PFSK-1 (cell line): ENCODE results near the gene ISG15. TPM values are rescaled to one million over a fixed set of nuclear protein-coding genes. Genes with fewer than 3 reads are reported as not detected.

Experiments used
- FOXP2 ChIP-seq: optimal IDR thresholded peaks from 2 replicates; pipeline ENCODE3; 2011; ENCODE audit warnings: borderline replicate concordance, control low read depth, inconsistent platforms; ENCODE audit not compliant: insufficient read depth; ENCODE audit errors: extremely low read length, extremely low read depth
- POLR2AphosphoS5 ChIP-seq: IDR thresholded peaks from 2 replicates; pipeline ENCODE4 v1.6.1; 2012; ENCODE audit warnings: low read depth, mild to moderate bottlenecking, control low read depth, low read length, moderate library complexity
- REST ChIP-seq, 2 experiments: IDR thresholded peaks; 2 replicates each; pipeline versions ENCODE4 v1.6.1 to v1.8.0; 2011 to 2012; ENCODE audit warnings: low read depth in 2 of 2, low read length in 2 of 2, control low read depth in 1 of 2, inconsistent platforms in 1 of 2, mild to moderate bottlenecking in 1 of 2, moderate library complexity in 1 of 2; ENCODE audit not compliant: insufficient read depth in 1 of 2
- SIN3A ChIP-seq: IDR thresholded peaks from 2 replicates; pipeline ENCODE4 v1.6.1; 2012; ENCODE audit warnings: mild to moderate bottlenecking, low read length, moderate library complexity, borderline replicate concordance; ENCODE audit not compliant: insufficient read depth
- TAF1 ChIP-seq: IDR thresholded peaks from 2 replicates; pipeline ENCODE4 v1.6.1; 2012; ENCODE audit warnings: low read length, control low read depth, borderline replicate concordance; ENCODE audit not compliant: insufficient read depth
- polyA plus RNA-seq: library from polyadenylated mRNA; unstranded; fragments of >200 nt; gene quantifications from one replicate; pipeline ENCODE4 v1.2.1, GENCODE V29; 2012; ENCODE audit warnings: low read depth, missing spikeins; ENCODE audit not compliant: insufficient read length

ISG15 gene
- polyA plus RNA-seq = 120 TPM

DNA sequence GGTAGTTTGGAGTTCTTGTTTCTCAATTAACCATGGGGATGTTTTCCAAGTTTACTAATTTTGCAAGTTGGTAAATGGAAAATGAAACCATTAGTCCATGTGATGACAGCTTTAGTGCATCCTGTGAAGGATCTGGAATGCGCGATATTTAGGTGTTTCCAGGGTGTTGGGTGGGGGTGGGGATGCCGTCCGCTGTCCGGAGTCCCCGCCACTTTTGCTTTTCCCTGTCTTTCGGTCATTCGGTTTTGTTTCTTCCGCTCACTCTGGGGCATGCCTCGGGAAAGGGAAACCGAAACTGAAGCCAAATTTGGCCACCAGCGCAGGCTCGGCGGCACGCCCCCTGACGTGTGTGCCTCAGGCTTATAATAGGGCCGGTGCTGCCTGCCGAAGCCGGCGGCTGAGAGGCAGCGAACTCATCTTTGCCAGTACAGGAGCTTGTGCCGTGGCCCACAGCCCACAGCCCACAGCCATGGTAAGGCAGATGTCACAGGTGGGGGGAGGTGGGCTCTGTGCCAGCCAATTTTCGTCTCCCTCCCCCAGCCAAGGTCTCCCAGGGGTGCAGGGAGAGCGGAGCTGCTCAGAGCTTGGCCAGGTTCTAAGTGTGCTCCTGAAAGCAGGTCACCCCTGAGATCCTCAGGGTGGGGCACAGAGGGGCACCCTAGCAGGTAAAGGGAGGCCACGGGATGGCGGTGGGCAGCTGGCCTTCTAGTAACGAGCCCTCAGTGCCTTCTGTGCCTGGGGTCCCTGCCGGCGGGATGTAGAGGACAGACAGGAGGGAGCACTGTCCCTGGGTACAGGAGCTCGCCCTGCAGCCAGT lies at the start of gene ISG15:
Gene ISG15 (plus strand): TSS at position 393 of the 817 bp plus-strand sequence. CDS start 77 bp downstream, at position 470.
- TF ChIP-seq TAF1 = 0 out of 2 replicates have a peak, but pooled peaks have one; percentile 33
- peak; percentile 64; the same call in 1 of the 2 replicates for TF ChIP-seq POLR2AphosphoS5
- peak; percentile 89; the same call in 1 of the 2 replicates for TF ChIP-seq SIN3A
- no peak for TF ChIP-seq REST (IDR thresholded peaks at IDR 0.05; ENCODE audit: insufficient read depth in 1 of 2, low read depth in 2 of 2, low read length in 2 of 2)

GRCh38 chr1:963746-964525 lies 49.4 kb upstream of the ISG15 start:
- TF ChIP-seq POLR2AphosphoS5 (no peak), SIN3A (no peak), FOXP2 (no peak), TAF1 (no peak), REST (IDR thresholded peaks at IDR 0.05; ENCODE audit: insufficient read depth in 1 of 2, low read depth in 2 of 2, low read length in 2 of 2) (no peak)

DNA sequence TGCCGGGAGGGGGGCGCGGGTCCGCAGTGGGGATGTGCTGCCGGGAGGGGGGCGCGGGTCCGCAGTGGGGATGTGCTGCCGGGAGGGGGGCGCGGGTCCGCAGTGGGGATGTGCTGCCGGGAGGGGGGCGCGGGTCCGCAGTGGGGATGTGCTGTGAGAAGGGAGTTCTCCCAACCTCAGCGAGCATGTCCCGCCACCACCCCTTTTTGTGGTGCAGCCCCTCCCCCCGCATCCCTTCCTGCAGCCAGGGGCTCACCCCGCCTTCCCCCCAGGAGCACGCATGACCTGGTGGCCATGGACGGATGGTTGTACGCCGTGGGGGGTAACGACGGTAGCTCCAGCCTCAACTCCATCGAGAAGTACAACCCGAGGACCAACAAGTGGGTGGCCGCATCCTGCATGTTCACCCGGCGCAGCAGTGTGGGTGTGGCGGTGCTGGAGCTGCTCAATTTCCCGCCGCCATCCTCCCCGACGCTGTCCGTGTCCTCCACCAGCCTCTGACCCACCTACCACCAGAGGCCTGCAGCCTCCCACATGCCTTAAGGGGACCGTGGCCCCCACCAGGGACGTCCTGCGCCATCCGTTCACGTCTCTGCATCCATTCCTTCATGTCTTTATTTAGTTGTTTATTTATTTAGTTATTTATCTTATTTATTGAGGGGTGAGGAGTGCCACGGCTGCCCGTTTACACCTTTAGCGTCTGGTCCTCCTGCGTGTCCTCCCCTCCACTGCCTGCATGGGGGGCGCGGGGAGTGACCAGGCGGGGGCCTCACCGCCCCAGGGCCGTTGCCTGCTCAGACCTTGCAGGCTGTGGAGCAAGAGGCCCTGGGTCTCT lies 48.4 kb upstream of the ISG15 start:
- no peak for TF ChIP-seq FOXP2
- no peak for TF ChIP-seq SIN3A
- TF ChIP-seq REST (IDR thresholded peaks at IDR 0.05; ENCODE audit: insufficient read depth in 1 of 2, low read depth in 2 of 2, low read length in 2 of 2) = no peak
- TF ChIP-seq POLR2AphosphoS5 = no peak
- no peak for TF ChIP-seq TAF1

DNA sequence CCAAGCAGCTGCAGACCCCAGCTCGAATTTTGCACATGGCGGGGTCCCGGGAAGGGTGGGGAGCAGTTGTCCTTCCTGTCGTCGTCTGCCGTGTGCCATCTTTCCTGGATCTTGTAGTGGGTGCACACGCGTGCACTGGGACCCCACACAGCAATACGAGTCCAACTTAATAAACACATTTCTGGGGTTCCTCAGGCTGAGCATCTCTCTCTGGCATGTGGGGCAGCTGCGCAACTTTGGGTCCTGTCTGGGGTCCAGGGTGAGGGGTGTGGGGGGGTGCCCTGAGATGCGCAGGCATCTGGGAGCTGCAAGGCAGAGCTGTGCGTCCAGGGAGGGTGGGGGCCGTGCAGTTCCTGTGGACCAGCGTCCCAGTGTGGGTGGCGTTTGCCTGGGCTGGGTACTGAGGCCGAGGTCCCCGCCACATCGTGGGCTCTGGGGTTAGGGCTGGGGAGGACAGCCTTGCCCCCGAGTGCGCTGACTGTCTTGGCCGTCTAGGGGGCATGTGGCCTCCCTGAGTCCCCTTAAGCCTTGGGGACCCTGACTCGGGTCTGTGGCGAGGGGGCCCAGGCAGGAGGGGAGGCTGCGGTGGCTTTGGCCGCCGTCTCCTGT lies 47.7 kb upstream of the ISG15 start:
- TF ChIP-seq TAF1 = no peak
- no peak for TF ChIP-seq SIN3A
- no peak for TF ChIP-seq REST (IDR thresholded peaks at IDR 0.05; ENCODE audit: insufficient read depth in 1 of 2, low read depth in 2 of 2, low read length in 2 of 2)
